Left colon (tissue), 2 donors: ENCODE measurements around the gene KRT20. TPM values are rescaled to one million over a fixed set of nuclear protein-coding genes. Genes with fewer than 3 reads are reported as not detected.
"Not testable (repeated sequence)": the region's sequence is repeated elsewhere in the genome, so short reads cannot be mapped to it uniquely, and the experiment has no call there.

Experiments
- ATAC-seq: fragments of 200-7000 bp; cut with Tn5 transposase; one replicate; pipeline ENCODE4 v1.9.1; 2020; ENCODE audit warnings: mild to moderate bottlenecking, moderate library complexity
- DNase-seq, 2 donors: peaks; one replicate each; pipeline ENCODE4 v3.0.0-alpha.2; 2020
- intact Hi-C, 2 donors: fragments of 100-400 bp; cut with DNase I in 1 of 2; cut with micrococcal nuclease in 1 of 2; formaldehyde crosslinking; loops; one replicate each; pipeline versions ENCODE4 v1.11.2 to v1.14.0; 2022; cut with DNase I, micrococcal nuclease
- total RNA-seq, 2 donors: library from RNA; stranded (reverse); fragmentation: NEBNext Ultra II Directional; extraction: Animal tissue kit (Norgen Biotek cat#: 25700); gene quantifications; one replicate each; pipeline ENCODE4 v1.2.1, GENCODE V29; 2021
- donor health status: DM: no; HTN: no; CAD: no.
- donor health status: DM: yes; HTN: yes; CAD: no.

Gene KRT20
- total RNA-seq, 2 donors from 2014 or later: 1,413 to 1,967 TPM

DNA sequence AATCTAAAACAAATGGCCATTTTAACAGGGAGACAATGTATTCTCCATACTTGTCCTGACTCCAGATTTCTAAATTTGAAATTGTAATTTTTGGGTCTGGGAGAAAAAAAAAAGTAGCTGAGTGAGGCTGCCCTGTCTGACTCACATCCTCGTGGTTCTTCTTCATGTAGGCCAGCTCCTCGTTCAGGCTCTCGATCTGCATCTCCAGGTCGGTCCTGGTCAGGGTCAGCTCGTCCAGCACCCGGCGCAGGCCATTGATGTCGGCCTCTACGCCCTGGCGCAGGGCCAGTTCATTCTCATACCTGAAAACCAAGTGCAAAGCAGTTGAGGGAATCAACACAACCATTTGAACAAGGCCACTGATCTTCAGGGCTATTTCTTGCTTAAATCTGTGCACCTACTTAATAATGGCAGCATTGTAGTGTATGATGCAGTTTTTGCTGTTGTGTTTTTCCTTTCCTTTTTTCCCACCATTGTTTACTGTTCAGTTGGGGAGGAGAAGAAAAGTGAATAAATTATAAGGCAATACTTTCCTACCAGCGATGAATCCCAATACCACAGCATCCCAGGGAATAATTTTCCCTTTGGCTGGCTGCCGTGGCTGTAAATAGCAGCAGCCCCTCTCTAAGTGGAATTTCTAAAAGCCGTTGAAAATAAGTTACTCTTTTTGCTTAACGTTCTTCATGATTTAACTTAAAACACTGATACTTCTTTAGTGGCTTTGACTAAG is 20.2 kb downstream of the KRT20 start:
- intact Hi-C loops: no loop called here
- DNase-seq (no peak), ATAC-seq (no peak)

- intact Hi-C loops: no loop called here
- DNase-seq: no peak
- no peak for ATAC-seq
Observed at GRCh38 chr17:40862985-40863733, 21.9 kb downstream of the KRT20 start.

DNA sequence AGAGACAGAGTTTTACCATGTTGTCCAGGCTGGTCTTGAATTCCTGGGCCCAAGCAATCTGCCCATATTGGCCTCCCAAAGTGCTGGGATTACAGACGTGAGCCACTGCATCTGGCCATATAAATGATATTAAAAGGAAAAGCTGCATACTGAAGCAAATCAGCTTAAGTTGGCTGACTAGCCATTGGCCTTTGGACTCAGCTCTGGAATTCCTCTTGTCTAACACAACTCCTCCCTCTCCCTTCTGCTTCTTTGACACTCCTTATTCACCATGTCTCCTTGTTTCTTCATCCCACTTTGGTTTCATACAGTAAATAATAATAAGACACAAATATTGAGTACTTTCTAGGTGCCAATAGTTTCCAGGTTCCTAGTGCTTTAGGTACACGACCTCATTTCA is 25.5 kb downstream of the KRT20 start:
- intact Hi-C loops: no loop called here
- ATAC-seq (peak; percentile 92), DNase-seq (peak; percentile 29 to 38)

- intact Hi-C loops, ATAC-seq, DNase-seq: not testable (repeated sequence)
Observed at GRCh38 chr17:40858667-40859066, 26.4 kb downstream of the KRT20 start.

DNA sequence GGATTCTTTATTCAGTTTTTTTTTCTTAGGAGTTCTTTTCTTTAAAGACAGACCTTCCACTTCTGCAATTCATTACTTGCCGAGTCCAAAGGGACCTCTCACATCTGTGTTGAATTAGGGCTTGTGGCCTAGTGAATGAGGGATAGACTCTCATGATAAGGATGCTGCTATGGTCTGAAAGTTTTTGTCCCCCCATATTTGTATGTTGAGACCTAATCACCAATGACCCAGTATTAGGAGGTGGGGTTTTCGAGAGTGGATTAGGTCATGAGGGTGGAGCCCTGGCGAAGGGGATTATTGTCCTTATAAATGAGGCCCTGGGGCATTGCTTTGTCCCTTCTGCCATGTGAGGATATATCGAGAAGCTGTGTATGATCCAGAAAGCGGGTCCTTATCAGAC is 27.5 kb downstream of the KRT20 start:
- intact Hi-C loops: no loop called here

DNA sequence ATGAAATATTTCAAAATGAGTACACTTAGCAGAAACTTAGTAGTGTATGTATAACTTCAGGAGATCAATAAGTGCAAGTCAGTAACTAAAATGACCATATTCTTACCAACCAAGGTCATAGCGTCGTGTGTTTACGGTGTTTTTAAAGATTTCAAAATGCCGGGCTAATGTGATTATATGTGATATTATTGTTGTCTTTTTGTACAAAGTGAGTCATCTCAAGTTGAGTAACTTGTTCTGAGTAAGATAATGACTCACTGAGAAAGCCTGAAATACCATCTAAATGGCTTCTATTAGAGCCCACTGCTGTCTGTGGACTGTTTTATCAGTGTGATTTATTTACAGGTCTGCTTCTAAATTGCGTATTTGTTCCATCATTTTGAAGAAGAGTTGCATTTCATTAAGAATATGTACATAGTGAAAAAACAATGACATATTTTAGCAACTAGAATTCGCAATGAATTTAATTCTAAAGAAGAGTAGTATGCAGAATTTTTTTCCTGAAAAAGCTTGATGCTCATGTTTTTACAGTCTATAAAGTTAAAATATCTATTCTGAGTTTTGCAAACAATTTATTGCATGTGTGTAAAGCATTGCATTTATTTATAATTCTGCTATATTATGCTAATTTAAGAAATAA is 30.7 kb downstream of the KRT20 start:
- ATAC-seq: no peak
- DNase-seq: no peak
- intact Hi-C loops: no loop called here

More for the DNA sequence above, 27.5 kb downstream of the KRT20 start:
- no peak for DNase-seq
- no peak for ATAC-seq

DNA sequence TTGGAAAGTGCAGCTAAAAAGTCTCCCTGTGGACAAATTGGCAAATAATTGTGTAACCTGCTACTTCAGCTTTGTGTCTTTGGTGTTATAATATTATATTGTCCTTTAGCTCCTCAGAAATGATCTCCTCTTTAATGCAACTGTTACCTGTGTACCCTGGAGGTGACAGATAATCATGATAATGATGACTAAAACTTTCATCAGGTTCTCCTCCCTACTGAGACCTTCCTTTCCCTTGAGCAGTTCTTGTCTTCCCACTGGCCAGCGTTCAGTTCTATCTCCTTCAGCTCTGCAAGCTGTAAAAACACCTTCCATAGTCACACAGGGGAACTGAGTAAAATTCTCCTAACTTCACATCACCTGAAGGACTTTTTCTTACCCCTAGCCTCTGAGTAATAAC is 32.7 kb downstream of the KRT20 start:
- intact Hi-C loops: no loop called here
- DNase-seq (no peak), ATAC-seq (no peak)

- no peak for ATAC-seq
- intact Hi-C loops: no loop called here
Observed at GRCh38 chr17:40850293-40850972, 34.6 kb downstream of the KRT20 start.

GRCh38 chr17:40849723-40850122 is 35.3 kb downstream of the KRT20 start:
- DNase-seq (no peak), ATAC-seq (no peak)
- intact Hi-C loops: no loop called here

More at GRCh38 chr17:40850293-40850972, 34.6 kb downstream of the KRT20 start:
- no peak for DNase-seq

- no peak for DNase-seq
- no peak for ATAC-seq
- intact Hi-C loops: no loop called here
Observed at GRCh38 chr17:40848583-40849235, 36.3 kb downstream of the KRT20 start.

DNA sequence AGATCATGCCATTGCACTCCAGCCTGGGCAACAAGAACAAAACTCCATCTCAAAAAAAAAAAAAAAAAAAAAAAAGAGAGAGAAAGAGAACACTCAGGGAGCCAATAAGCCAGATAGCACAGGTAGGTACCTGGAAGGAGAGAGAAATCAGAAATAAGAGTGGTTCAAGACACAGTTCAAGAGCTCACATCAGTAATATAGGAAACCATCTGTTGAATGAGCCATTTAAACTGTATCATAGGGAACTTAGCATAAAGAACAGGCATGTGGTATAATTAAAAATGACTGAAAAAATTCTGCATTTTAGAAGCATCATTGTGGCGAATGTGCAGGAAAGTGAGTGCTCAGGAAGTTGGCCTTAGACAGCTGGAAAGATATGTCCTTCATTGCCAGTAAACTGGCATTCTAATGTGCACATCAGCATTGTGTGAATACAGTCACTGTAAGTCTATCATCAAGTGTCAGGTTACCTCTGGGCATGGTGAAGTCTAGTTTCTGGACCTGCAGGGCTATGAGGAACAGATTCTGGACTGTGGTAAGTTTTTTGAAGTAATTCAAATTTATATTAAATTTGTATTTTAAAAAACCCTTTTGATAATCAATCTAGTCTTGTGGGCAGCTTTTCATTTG is 38.4 kb downstream of the KRT20 start:
- no peak for ATAC-seq
- intact Hi-C loops: no loop called here

DNA sequence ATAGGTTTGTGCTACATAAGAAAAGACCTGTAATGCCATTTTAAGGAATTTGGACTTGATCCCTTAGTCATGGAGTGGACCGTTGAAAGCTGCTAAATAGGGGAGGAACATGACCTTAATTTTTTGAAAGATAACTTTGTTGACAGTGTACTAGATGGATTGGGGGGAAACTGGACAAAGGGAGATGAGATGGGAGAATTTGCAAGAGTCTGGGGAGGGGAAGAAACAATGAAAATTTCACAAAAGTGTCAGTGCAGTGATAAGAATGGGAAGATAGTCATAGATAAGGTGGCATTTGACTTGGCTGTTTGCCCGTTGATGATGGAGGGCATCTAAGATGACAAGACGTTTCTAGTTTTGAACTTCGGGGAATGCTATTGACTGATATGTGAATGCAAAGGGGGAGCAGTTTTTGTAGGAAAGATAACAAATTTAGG is 40.4 kb downstream of the KRT20 start:
- intact Hi-C loops: no loop called here
- DNase-seq (no peak), ATAC-seq (no peak)

More for the DNA sequence above, 38.4 kb downstream of the KRT20 start:
- DNase-seq: no peak

GRCh38 chr17:40843242-40843641 is 41.8 kb downstream of the KRT20 start:
- DNase-seq: no peak
- intact Hi-C loops: no loop called here
- no peak for ATAC-seq

DNA sequence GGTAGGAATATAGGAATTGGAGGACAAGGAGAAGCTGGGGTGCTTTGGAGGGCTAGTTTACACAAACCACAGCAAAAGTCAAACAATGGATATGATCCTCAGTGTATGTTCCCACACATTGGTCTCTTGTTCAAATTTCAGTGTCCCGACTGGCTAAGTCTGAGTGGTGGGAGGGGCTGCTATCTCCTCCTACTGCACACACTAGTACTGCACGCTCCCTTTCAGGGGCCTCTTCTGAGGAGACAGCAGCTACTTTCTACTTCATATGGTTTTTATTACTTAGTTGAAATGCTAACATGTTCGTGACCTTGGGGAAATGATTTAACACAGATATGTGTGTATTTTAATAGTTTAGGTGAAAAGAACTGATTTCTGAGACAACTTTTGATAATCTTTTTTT is 43.8 kb downstream of the KRT20 start:
- ATAC-seq: no peak
- intact Hi-C loops: no loop called here
- no peak for DNase-seq

DNA sequence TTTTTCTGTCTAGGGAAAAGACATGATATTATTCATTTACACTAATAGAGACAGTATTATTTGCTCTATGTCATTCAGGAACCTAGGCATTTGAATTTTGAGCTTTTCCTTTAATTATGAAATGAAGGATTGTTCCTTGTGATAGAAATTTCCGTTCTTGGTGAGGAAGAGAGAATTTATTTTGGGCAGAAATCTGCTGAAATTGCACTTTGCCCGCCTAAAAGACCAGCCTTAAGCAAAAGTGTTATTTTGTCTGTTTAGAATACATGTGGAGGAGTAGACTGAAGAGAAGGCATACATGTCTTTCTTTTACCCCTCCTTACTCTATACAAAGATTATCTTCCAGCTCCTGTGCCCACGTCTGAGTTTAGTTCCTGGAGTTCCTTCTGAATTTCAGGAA is 45.8 kb downstream of the KRT20 start:
- DNase-seq (no peak), ATAC-seq (no peak)
- intact Hi-C loops: no loop called here

- ATAC-seq (no peak), DNase-seq (no peak)
- intact Hi-C loops: no loop called here
Observed at GRCh38 chr17:40836020-40836419, 49.0 kb downstream of the KRT20 start.

GRCh38 chr17:40833882-40834281 is 51.2 kb downstream of the KRT20 start:
- DNase-seq (no peak), ATAC-seq (no peak)
- intact Hi-C loops: no loop called here

- ATAC-seq (no peak), DNase-seq (no peak)
- intact Hi-C loops: no loop called here
Observed at GRCh38 chr17:40832840-40833239, 52.2 kb downstream of the KRT20 start.
